Skeletal muscle tissue (tissue), 2 donors: ENCODE data around the gene MTMR3. TPM values are rescaled to one million over a fixed set of nuclear protein-coding genes. Genes with fewer than 3 reads are reported as not detected.

Experiments
- small RNA-seq: library from RNA; depleted of rRNA; stranded (forward); fragments of <200 nt; gene quantifications from one replicate; pipeline ENCODE3, GENCODE V24; 2014
- total RNA-seq: library from RNA; depleted of rRNA; stranded (reverse); fragments of >200 nt; gene quantifications from one replicate; pipeline ENCODE4 v1.2.3, GENCODE V29; 2014

The MTMR3 gene
- total RNA-seq, 1 donor from 2014 or later = 38.6 TPM

Small RNAs within 50 kb of the gene (small RNA-seq; reads per million reads assigned to genes)
- gene MIR6818 (not detected), gene RNU6-331P (not detected)

Other genes with a start within 250 kb of the MTMR3 start
- not detected for gene CABP7, start 163.2 kb upstream of the MTMR3 start, total RNA-seq
- gene ZMAT5, start 116.2 kb upstream of the MTMR3 start, total RNA-seq = 18.8 TPM
- 57.9 TPM for gene UQCR10, start 115.8 kb upstream of the MTMR3 start, total RNA-seq
- 15.7 TPM for gene ASCC2, start 44.9 kb upstream of the MTMR3 start, total RNA-seq
- gene HORMAD2, start 197.3 kb downstream of the MTMR3 start, total RNA-seq = not detected